Hepatocyte (in vitro differentiated cells): ENCODE data around the gene MBOAT7. TPM values are rescaled to one million over a fixed set of nuclear protein-coding genes. Genes with fewer than 3 reads are reported as not detected.

Experiments used
- DNase-seq: peaks from one replicate; pipeline ENCODE4 v3.0.0-alpha.2; 2016; ENCODE audit warnings: low spot score
- H2AFZ ChIP-seq: fragments of 200-600 bp; sonication (generic); 2 replicates; pipeline ENCODE4 v1.6.0; 2016; ENCODE audit warnings: antibody characterized with exemption, mild to moderate bottlenecking
- H3K27ac ChIP-seq: fragments of 200-600 bp; sonication (generic); 2 replicates; pipeline ENCODE4 v1.5.1; 2016; ENCODE audit warnings: mild to moderate bottlenecking
- H3K27me3 ChIP-seq: fragments of 200-600 bp; sonication (generic); 2 replicates; pipeline ENCODE4 v1.6.1; 2016
- H3K36me3 ChIP-seq: fragments of 200-600 bp; sonication (generic); replicated peaks from 2 replicates; pipeline ENCODE4 v1.5.1; 2016; ENCODE audit warnings: low read depth; ENCODE audit not compliant: insufficient read depth
- H3K4me1 ChIP-seq: fragments of 200-600 bp; sonication (generic); 2 replicates; pipeline ENCODE4 v1.5.1; 2016; ENCODE audit warnings: mild to moderate bottlenecking, moderate library complexity; ENCODE audit not compliant: insufficient read depth
- H3K4me2 ChIP-seq: fragments of 200-600 bp; sonication (generic); 2 replicates; pipeline ENCODE4 v1.6.0; 2016
- H3K4me3 ChIP-seq: fragments of 200-600 bp; sonication (generic); 2 replicates; pipeline ENCODE4 v1.5.1; 2016; ENCODE audit warnings: mild to moderate bottlenecking
- H3K79me2 ChIP-seq: fragments of 200-600 bp; sonication (generic); 2 replicates; pipeline ENCODE4 v1.6.0; 2017; ENCODE audit warnings: mild to moderate bottlenecking
- H3K9me2 ChIP-seq: fragments of 200-600 bp; sonication (generic); replicated peaks from 2 replicates; pipeline ENCODE4 v1.6.0; 2017; ENCODE audit warnings: mild to moderate bottlenecking; ENCODE audit not compliant: insufficient read depth
- H3K9me3 ChIP-seq: fragments of 200-600 bp; sonication (generic); 2 replicates; pipeline ENCODE4 v1.5.1; 2016; ENCODE audit warnings: low read depth, mild to moderate bottlenecking
- H4K20me1 ChIP-seq: fragments of 200-600 bp; sonication (generic); 2 replicates; pipeline ENCODE4 v1.6.0; 2016; ENCODE audit warnings: mild to moderate bottlenecking; ENCODE audit not compliant: insufficient read depth, poor library complexity, severe bottlenecking
- EZH2 ChIP-seq: fragments of 200-600 bp; sonication (generic); IDR thresholded peaks from 2 replicates; pipeline ENCODE4 v1.6.1; 2016; ENCODE audit warnings: antibody characterized with exemption, mild to moderate bottlenecking, borderline replicate concordance
- EZH2phosphoT487 ChIP-seq: fragments of 200-600 bp; sonication (generic); IDR thresholded peaks from one replicate; pipeline ENCODE4 v1.6.1; 2018; ENCODE audit warnings: antibody characterized with exemption, mild to moderate bottlenecking, low read depth, moderate library complexity; ENCODE audit not compliant: unreplicated experiment, severe bottlenecking
- WGBS: methylation state at CpG from one replicate; pipeline ENCODE4 v1.1.6; 2016; ENCODE audit warnings: low lambda C conversion rate; ENCODE audit errors: missing lambda C conversion rate; 5-methylcytosine and 5-hydroxymethylcytosine counted together
- polyA plus RNA-seq: library from polyadenylated mRNA; unstranded; fragments of >200 nt; fragmentation: Nextera tagmentation; extraction: Ambion mirVana; gene quantifications from 2 replicates; pipeline ENCODE4 v1.2.1, GENCODE V29; 2016
- total RNA-seq: library from RNA; depleted of rRNA; stranded (reverse); fragments of >200 nt; gene quantifications from 2 replicates; pipeline ENCODE4 v1.2.3, GENCODE V29; 2014
- TF ChIP-seq, protein P1 (sequence below): fragments of 200-600 bp; sonication (generic); IDR thresholded peaks from 2 replicates; pipeline ENCODE4 v1.5.1; 2016; ENCODE audit warnings: antibody characterized with exemption, mild to moderate bottlenecking; ENCODE audit not compliant: poor library complexity

MBOAT7 gene
- total and polyA plus RNA-seq, 2 experiments from 2014 or later: 93.5 to 179 TPM

DNA sequence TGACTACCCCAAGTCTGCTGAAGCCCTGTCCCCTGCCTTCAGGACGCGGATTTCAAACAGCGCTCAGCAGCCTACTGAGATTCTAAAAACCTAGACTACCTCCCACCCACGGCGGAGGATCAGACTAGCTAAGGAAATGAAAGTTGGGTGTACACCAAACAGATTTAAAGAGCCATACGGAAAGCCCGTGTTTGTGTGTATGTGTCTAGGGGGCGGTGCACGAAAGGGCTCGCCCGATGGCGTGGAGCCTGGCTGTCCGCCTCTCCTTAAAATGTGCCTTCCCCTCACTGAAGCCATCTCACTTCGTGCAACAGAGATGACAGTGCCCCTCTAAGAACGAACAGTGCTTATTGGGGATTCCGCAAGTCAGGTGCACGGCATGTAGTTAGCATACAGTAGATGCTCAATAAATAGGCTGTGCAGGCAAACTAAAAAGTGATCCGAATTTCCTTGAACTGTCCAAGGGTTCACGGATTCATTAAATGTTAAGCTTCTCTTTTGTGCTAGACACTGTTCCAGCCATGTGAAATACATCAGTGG is 30.5 kb downstream of the MBOAT7 start:
- no peaks in the 10 kb centered on the region for H3K9me3 ChIP-seq
- peaks cover 14% of the 10 kb centered on the region for H3K79me2 ChIP-seq
- TF ChIP-seq EZH2phosphoT487: no peak
- TF ChIP-seq EZH2: no peak
- TF ChIP-seq, protein P1, sequence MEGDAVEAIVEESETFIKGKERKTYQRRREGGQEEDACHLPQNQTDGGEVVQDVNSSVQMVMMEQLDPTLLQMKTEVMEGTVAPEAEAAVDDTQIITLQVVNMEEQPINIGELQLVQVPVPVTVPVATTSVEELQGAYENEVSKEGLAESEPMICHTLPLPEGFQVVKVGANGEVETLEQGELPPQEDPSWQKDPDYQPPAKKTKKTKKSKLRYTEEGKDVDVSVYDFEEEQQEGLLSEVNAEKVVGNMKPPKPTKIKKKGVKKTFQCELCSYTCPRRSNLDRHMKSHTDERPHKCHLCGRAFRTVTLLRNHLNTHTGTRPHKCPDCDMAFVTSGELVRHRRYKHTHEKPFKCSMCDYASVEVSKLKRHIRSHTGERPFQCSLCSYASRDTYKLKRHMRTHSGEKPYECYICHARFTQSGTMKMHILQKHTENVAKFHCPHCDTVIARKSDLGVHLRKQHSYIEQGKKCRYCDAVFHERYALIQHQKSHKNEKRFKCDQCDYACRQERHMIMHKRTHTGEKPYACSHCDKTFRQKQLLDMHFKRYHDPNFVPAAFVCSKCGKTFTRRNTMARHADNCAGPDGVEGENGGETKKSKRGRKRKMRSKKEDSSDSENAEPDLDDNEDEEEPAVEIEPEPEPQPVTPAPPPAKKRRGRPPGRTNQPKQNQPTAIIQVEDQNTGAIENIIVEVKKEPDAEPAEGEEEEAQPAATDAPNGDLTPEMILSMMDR: no peak
- DNase-seq: no peak
- no peaks in the 10 kb centered on the region for H4K20me1 ChIP-seq
- peak overlapping the region; percentile 93 for H3K27ac ChIP-seq
- peak overlapping the region; percentile 41 for H2AFZ ChIP-seq
- 31% methylated on average over 19 of the region's 19 CpGs for WGBS
- peak overlapping the region; percentile 25 for H3K4me3 ChIP-seq
- peaks cover 20% of the 10 kb centered on the region for H3K4me1 ChIP-seq
- H3K4me2 ChIP-seq: peak overlapping the region; percentile 90
- no peaks in the 10 kb centered on the region for H3K27me3 ChIP-seq
- H3K36me3 ChIP-seq: no peaks in the 10 kb centered on the region
- no peaks in the 10 kb centered on the region for H3K9me2 ChIP-seq

DNA sequence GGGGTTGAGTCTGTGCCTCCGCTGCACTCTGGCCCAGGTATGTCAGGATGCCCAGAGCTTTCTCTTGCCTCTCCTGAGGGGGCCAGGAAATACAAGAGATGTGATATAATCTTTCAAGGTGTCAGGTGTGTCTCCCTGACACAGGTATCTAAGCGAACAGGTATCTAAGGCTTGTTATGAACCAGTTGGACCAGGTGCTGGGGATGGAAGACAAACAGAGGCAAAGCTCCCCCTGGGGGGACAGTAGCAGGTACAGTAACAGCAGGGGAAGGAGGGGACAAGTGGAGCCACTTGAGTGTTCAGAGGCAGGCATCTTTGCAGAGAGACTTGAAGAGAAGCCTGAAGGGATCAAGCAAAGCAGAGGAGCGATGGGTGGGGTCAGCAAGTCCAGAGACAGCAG is 32.4 kb downstream of the MBOAT7 start:
- WGBS: 83% methylated on average over 3 of the region's 3 CpGs
- Histone ChIP-seq H3K27me3 (no peaks in the 10 kb centered on the region), H3K79me2 (peaks cover 14% of the 10 kb centered on the region), H3K36me3 (no peaks in the 10 kb centered on the region), H4K20me1 (no peaks in the 10 kb centered on the region), H3K4me2 (no peak overlapping the region), H3K9me3 (no peaks in the 10 kb centered on the region), H3K4me1 (peaks cover 16% of the 10 kb centered on the region), H3K27ac (no peak overlapping the region), H3K9me2 (no peaks in the 10 kb centered on the region), H2AFZ (no peak overlapping the region), H3K4me3 (no peak overlapping the region)
- no peak for TF ChIP-seq EZH2
- TF ChIP-seq EZH2phosphoT487: no peak
- TF ChIP-seq, protein P1: no peak
- DNase-seq: peak; percentile 51

DNA sequence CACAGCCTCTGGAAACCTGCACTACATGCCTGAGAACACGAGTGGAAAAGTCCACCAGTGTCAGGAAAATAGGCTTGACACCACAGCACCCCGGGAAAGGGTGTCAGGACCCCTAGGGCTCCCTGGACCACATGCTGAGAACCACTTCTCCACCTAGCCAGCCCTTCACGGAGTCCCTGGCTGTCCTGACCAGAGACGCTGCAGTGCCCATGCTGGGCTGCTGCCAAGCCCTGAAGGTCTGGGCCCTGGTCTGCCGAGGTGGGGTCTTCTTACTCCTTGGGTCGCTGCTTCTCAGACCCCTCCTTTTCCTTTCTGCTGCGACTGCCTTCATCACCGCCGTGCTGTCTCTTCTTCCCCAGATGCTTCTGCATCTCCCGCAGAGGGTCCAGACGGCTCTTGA is 32.9 kb downstream of the MBOAT7 start:
- 84% methylated on average over 11 of the region's 11 CpGs for WGBS
- Histone ChIP-seq H3K4me3 (no peak overlapping the region), H3K4me1 (peaks cover 16% of the 10 kb centered on the region), H3K4me2 (no peak overlapping the region), H3K36me3 (no peaks in the 10 kb centered on the region), H3K9me2 (no peaks in the 10 kb centered on the region), H3K27ac (no peak overlapping the region), H3K9me3 (no peaks in the 10 kb centered on the region), H3K27me3 (no peaks in the 10 kb centered on the region), H2AFZ (no peak overlapping the region), H3K79me2 (peaks cover 14% of the 10 kb centered on the region), H4K20me1 (no peaks in the 10 kb centered on the region)
- no peak for DNase-seq
- TF ChIP-seq EZH2: no peak
- TF ChIP-seq EZH2phosphoT487: no peak
- TF ChIP-seq, protein P1: no peak

DNA sequence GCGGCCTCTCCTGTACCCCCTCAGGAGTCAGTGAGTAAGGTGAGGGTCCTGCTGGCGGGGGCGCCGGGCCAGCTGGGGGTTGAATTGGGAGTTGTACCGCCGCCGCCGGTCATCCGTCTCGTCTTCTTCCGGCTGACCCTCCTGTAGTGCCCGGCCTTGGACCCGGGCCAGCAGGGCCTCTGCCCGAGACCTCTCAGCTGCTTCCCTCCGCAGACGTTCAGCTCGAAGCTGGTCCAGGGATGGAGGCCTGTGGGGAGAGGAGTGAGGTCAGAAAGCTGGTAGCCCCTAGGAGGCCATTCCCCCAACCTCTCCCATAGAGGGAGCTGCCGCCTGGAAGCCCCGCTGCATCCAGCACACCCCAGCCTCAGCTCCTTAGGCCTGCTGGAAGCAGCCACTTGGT is 33.7 kb downstream of the MBOAT7 start:
- Histone ChIP-seq H4K20me1 (no peaks in the 10 kb centered on the region), H3K27me3 (no peaks in the 10 kb centered on the region), H3K79me2 (peaks cover 14% of the 10 kb centered on the region), H3K4me1 (peaks cover 12% of the 10 kb centered on the region), H2AFZ (no peak overlapping the region), H3K4me2 (no peak overlapping the region), H3K9me3 (no peaks in the 10 kb centered on the region), H3K36me3 (no peaks in the 10 kb centered on the region), H3K4me3 (no peak overlapping the region), H3K27ac (no peak overlapping the region), H3K9me2 (no peaks in the 10 kb centered on the region)
- no peak for TF ChIP-seq EZH2
- TF ChIP-seq EZH2phosphoT487: no peak
- TF ChIP-seq, protein P1: no peak
- WGBS: 95% methylated on average over 16 of the region's 19 CpGs
- DNase-seq: no peak
